ENCODE data around the gene ODAM. TPM values are rescaled to one million over a fixed set of nuclear protein-coding genes. Genes with fewer than 3 reads are reported as not detected.

ODAM gene
- total and polyA plus RNA-seq, 2 of the 8 experiments (the other 6 are each of a cell fraction or from before 2014, with no cell fraction given): 0.21 TPM; not detected in 1

GRCh38 chr4:70177090-70177489 is 18.4 kb upstream of the ODAM start:
- H3K27ac ChIP-seq (ENCODE audit: low read depth, low read length): no peak overlapping the region
- H2BK20ac ChIP-seq (ENCODE audit: low read length): no peak overlapping the region
- H3K36me3 ChIP-seq (ENCODE audit: control insufficient read depth in 2 of 4, insufficient read depth in 4 of 4, low read length in 3 of 4): no peaks in the 10 kb centered on the region
- H4K5ac ChIP-seq (ENCODE audit: insufficient read length, low read depth, low read length): no peak overlapping the region
- H2BK15ac ChIP-seq (ENCODE audit: low read length): no peak overlapping the region
- no peak overlapping the region for H3K14ac ChIP-seq (ENCODE audit: insufficient read length)
- no peak overlapping the region for H3K9ac ChIP-seq (replicated peaks in 1 of 4; ENCODE audit: extremely low read depth in 1 of 4, low read depth in 3 of 4, low read length in 3 of 4)
- no peak for FAIRE-seq
- no peaks in the 10 kb centered on the region for H3K9me3 ChIP-seq (ENCODE audit: insufficient read depth in 2 of 2, low read depth in 1 of 2, low read length in 1 of 2)
- H3K23ac ChIP-seq (ENCODE audit: insufficient read length): no peak overlapping the region
- H3K4me3 ChIP-seq (ENCODE audit: extremely low read depth in 1 of 4, insufficient read depth in 2 of 4, low read depth in 3 of 4, low read length in 4 of 4): no peak overlapping the region
- TF ChIP-seq RBBP5 (IDR thresholded peaks at IDR 0.05; ENCODE audit: borderline replicate concordance, low read depth, low read length): no peak
- TF ChIP-seq MAFK (IDR thresholded peaks at IDR 0.05; ENCODE audit: low read depth, low read length): no peak
- TF ChIP-seq CBX8 (IDR thresholded peaks at IDR 0.05; ENCODE audit: borderline replicate concordance, low read depth, low read length): no peak
- TF ChIP-seq YY1 (IDR thresholded peaks at IDR 0.05; ENCODE audit: low read depth, low read length): no peak
- no peak for TF ChIP-seq CHD1 (IDR thresholded peaks at IDR 0.05; ENCODE audit: low read depth, low read length)
- no peak for TF ChIP-seq KDM5A (IDR thresholded peaks at IDR 0.05; ENCODE audit: low read length)
- TF ChIP-seq BRCA1 (IDR thresholded peaks at IDR 0.05; ENCODE audit: low read depth, low read length): no peak
- TF ChIP-seq JUN (IDR thresholded peaks at IDR 0.05; ENCODE audit: low read depth, low read length): no peak
- no peak overlapping the region for H4K8ac ChIP-seq (ENCODE audit: extremely low read depth, insufficient read depth, low read length)
- DNase-seq (ENCODE audit: low read depth in 1 of 2, low spot score in 2 of 2): no peak
- CTCF ChIA-PET (ENCODE audit: partially characterized antibody): interaction anchor here (0.8 to 1.1 kb wide), 3 partner anchors 10 to 623 kb away, joined by 3 read pairs; no protein-coding TSS in a partner anchor
- no peak overlapping the region for H2AFZ ChIP-seq (ENCODE audit: low read length)
- H3K56ac ChIP-seq (replicated peaks; ENCODE audit: insufficient read length, low read depth, low read length): no peak overlapping the region
- WGBS, 2 experiments (ENCODE audit: extremely low coverage in 1 of 2, insufficient coverage in 1 of 2, insufficient read length in 1 of 2, insufficient replicate concordance in 2 of 2, low coverage in 1 of 2, low lambda C conversion rate in 2 of 2, missing lambda C conversion rate in 1 of 2): 89% methylated on average over 5 of the region's 5 CpGs; no CpG with 5 or more reads in 1 of the 2 experiments
- H3K4ac ChIP-seq (replicated peaks; ENCODE audit: insufficient read length, low read depth, low read length): no peak overlapping the region
- H3K23me2 ChIP-seq (ENCODE audit: low read depth, low read length): peaks cover 2% of the 10 kb centered on the region; the same call in 1 of the 2 replicates
- no peaks in the 10 kb centered on the region for H4K20me1 ChIP-seq (replicated peaks in 1 of 2; ENCODE audit: control insufficient read depth in 1 of 2, insufficient read depth in 2 of 2, low read length in 2 of 2)
- H3K4me2 ChIP-seq (ENCODE audit: insufficient read depth in 1 of 2, low read depth in 2 of 2, low read length in 2 of 2): no peak overlapping the region
- no peak overlapping the region for H3K18ac ChIP-seq (ENCODE audit: extremely low read depth, low read length)
- H4K91ac ChIP-seq (replicated peaks; ENCODE audit: insufficient read length, low read length): no peak overlapping the region
- no peak overlapping the region for H2BK5ac ChIP-seq (ENCODE audit: low read depth, low read length)
- H3K4me1 ChIP-seq (replicated peaks in 1 of 4; ENCODE audit: control insufficient read depth in 3 of 4, insufficient read depth in 4 of 4, low read length in 3 of 4): no peaks in the 10 kb centered on the region
- H2BK120ac ChIP-seq (replicated peaks; ENCODE audit: low read depth, low read length): no peak overlapping the region
- H3K27me3 ChIP-seq (replicated peaks in 1 of 4; ENCODE audit: control insufficient read depth in 3 of 4, extremely low read depth in 1 of 4, insufficient read depth in 3 of 4, low read length in 3 of 4): no peaks in the 10 kb centered on the region
- POLR2A ChIA-PET (ENCODE audit: partially characterized antibody): no interaction called here
- no peak overlapping the region for H2BK12ac ChIP-seq (ENCODE audit: low read depth, low read length)
- no peaks in the 10 kb centered on the region for H3K79me2 ChIP-seq (ENCODE audit: control insufficient read depth in 1 of 2, insufficient read depth in 2 of 2, low read length in 2 of 2)
- no peaks in the 10 kb centered on the region for H3K79me1 ChIP-seq (ENCODE audit: low read depth, low read length)
- no peak overlapping the region for H2AK5ac ChIP-seq (ENCODE audit: low read depth, low read length)
